H1 (cell line): ENCODE measurements around the gene ALDH7A1. TPM values are rescaled to one million over a fixed set of nuclear protein-coding genes. Genes with fewer than 3 reads are reported as not detected.
"Not testable (repeated sequence)": the region's sequence is repeated elsewhere in the genome, so short reads cannot be mapped to it uniquely, and the experiment has no call there.

Experiments
- CTCF ChIA-PET: fragments of 300-600 bp; sonication (Branson Sonifier 250); formaldehyde crosslinking; loops from one replicate; lab custom pipeline; 2021; ENCODE audit not compliant: partially characterized antibody; lab: Charles Lee
- POLR2A ChIA-PET: fragments of 300-600 bp; sonication (Branson Sonifier 250); formaldehyde crosslinking; loops from one replicate; lab custom pipeline; 2021; ENCODE audit warnings: inconsistent platforms; ENCODE audit not compliant: partially characterized antibody; lab: Charles Lee
- DNase-seq, 2 experiments: peaks; one replicate each; pipeline versions ENCODE4 v3.0.0 to v3.0.0-alpha.2; 2010 to 2022; ENCODE audit warnings: low spot score in 2 of 2, low read depth in 1 of 2, mixed read lengths in 1 of 2
- FAIRE-seq: peaks from 2 replicates; lab custom pipeline; 2011; peaks lifted over from hg19 to GRCh38; lab: Jason Lieb, UNC
- H2AFZ ChIP-seq: 2 replicates; pipeline ENCODE4 v1.8.1; 2012; ENCODE audit warnings: low read length, inconsistent platforms
- H2AK5ac ChIP-seq: 2 replicates; pipeline ENCODE4 v1.6.1; 2013; ENCODE audit warnings: low read depth, low read length
- H2BK120ac ChIP-seq: replicated peaks from 2 replicates; pipeline ENCODE3; 2013; ENCODE audit warnings: low read depth, low read length, inconsistent platforms
- H2BK12ac ChIP-seq: 2 replicates; pipeline ENCODE4 v1.6.1; 2013; ENCODE audit warnings: low read depth, low read length
- H2BK15ac ChIP-seq: 2 replicates; pipeline ENCODE4 v1.6.1; 2013; ENCODE audit warnings: low read length
- H2BK20ac ChIP-seq: 2 replicates; pipeline ENCODE4 v1.6.1; 2013; ENCODE audit warnings: low read length
- H2BK5ac ChIP-seq: 2 replicates; pipeline ENCODE4 v1.6.1; 2013; ENCODE audit warnings: low read depth, low read length
- H3K14ac ChIP-seq: 2 replicates; pipeline ENCODE4 v1.6.1; 2013; ENCODE audit warnings: inconsistent platforms; ENCODE audit not compliant: insufficient read length
- H3K18ac ChIP-seq: 2 replicates; pipeline ENCODE4 v1.6.1; 2013; ENCODE audit warnings: low read length; ENCODE audit errors: extremely low read depth
- H3K23ac ChIP-seq: 2 replicates; pipeline ENCODE4 v1.6.1; 2013; ENCODE audit warnings: inconsistent platforms; ENCODE audit not compliant: insufficient read length
- H3K23me2 ChIP-seq: 2 replicates; pipeline ENCODE4 v1.6.1; 2013; ENCODE audit warnings: low read depth, low read length
- H3K27ac ChIP-seq: 2 replicates; pipeline ENCODE4 v1.6.1; 2011; ENCODE audit warnings: low read depth, low read length, inconsistent platforms
- H3K27me3 ChIP-seq, 4 experiments: replicated peaks in 1 of 4; 1 replicate in 1 of 4; 2 replicates in 3 of 4; pipeline versions ENCODE4 v1.6.1 to v1.8.1; 2011 to 2013; ENCODE audit warnings: low read length in 3 of 4, mild to moderate bottlenecking in 3 of 4, inconsistent platforms in 2 of 4, mixed read lengths in 2 of 4, moderate library complexity in 1 of 4; ENCODE audit not compliant: control insufficient read depth in 3 of 4, insufficient read depth in 3 of 4; ENCODE audit errors: extremely low read depth in 1 of 4
- H3K36me3 ChIP-seq, 4 experiments: 2 replicates each; pipeline versions ENCODE4 v1.6.1 to v1.8.1; 2011 to 2013; ENCODE audit warnings: mild to moderate bottlenecking in 4 of 4, low read length in 3 of 4, moderate library complexity in 2 of 4, control low read depth in 1 of 4, inconsistent platforms in 1 of 4; ENCODE audit not compliant: insufficient read depth in 4 of 4, control insufficient read depth in 2 of 4
- H3K4ac ChIP-seq: replicated peaks from 2 replicates; pipeline ENCODE3; 2013; ENCODE audit warnings: low read length, low read depth, mixed read lengths, inconsistent platforms; ENCODE audit not compliant: insufficient read length
- H3K4me1 ChIP-seq, 4 experiments: replicated peaks in 1 of 4; 1 replicate in 1 of 4; 2 replicates in 3 of 4; pipeline versions ENCODE4 v1.6.1 to v1.8.1; 2011 to 2013; ENCODE audit warnings: low read length in 3 of 4, inconsistent platforms in 2 of 4, mixed read lengths in 1 of 4; ENCODE audit not compliant: insufficient read depth in 4 of 4, control insufficient read depth in 3 of 4
- H3K4me2 ChIP-seq, 2 experiments: 2 replicates each; pipeline versions ENCODE4 v1.6.1 to v1.8.1; 2011 to 2013; ENCODE audit warnings: low read depth in 2 of 2, low read length in 2 of 2, control low read depth in 1 of 2, inconsistent platforms in 1 of 2, mild to moderate bottlenecking in 1 of 2; ENCODE audit not compliant: insufficient read depth in 1 of 2
- H3K4me3 ChIP-seq, 4 experiments: fragments of 200-600, 300-600 bp in 1 of 4; sonication (generic), shearing (Covaris generic), sonication (Bioruptor Twin) in 1 of 4; 2 replicates each; pipeline versions ENCODE4 v1.5.1 to v1.8.1; 2011 to 2016; ENCODE audit warnings: low read length in 4 of 4, low read depth in 3 of 4, control low read depth in 2 of 4, inconsistent platforms in 2 of 4, mild to moderate bottlenecking in 2 of 4, mixed read lengths in 1 of 4, moderate library complexity in 1 of 4; ENCODE audit not compliant: insufficient read depth in 2 of 4; ENCODE audit errors: extremely low read depth in 1 of 4
- H3K56ac ChIP-seq: replicated peaks from 2 replicates; pipeline ENCODE3; 2013; ENCODE audit warnings: low read depth, mild to moderate bottlenecking, mixed read lengths, low read length, inconsistent platforms; ENCODE audit not compliant: insufficient read length
- H3K79me1 ChIP-seq: 2 replicates; pipeline ENCODE4 v1.6.1; 2013; ENCODE audit warnings: low read depth, low read length, control low read depth
- H3K79me2 ChIP-seq, 2 experiments: 2 replicates each; pipeline versions ENCODE4 v1.6.1 to v1.8.1; 2012 to 2013; ENCODE audit warnings: low read length in 2 of 2, mild to moderate bottlenecking in 2 of 2, inconsistent platforms in 1 of 2; ENCODE audit not compliant: insufficient read depth in 2 of 2, control insufficient read depth in 1 of 2
- H3K9ac ChIP-seq, 4 experiments: replicated peaks in 1 of 4; 1 replicate in 1 of 4; 2 replicates in 3 of 4; pipeline versions ENCODE4 v1.6.1 to v1.8.1; 2011 to 2013; ENCODE audit warnings: low read depth in 3 of 4, low read length in 3 of 4, control low read depth in 2 of 4, mild to moderate bottlenecking in 2 of 4, moderate library complexity in 2 of 4, inconsistent platforms in 1 of 4; ENCODE audit errors: extremely low read depth in 1 of 4
- H3K9me3 ChIP-seq, 2 experiments: 2 replicates each; pipeline versions ENCODE4 v1.6.1 to v1.8.1; 2012 to 2013; ENCODE audit warnings: mild to moderate bottlenecking in 2 of 2, moderate library complexity in 2 of 2, control low read depth in 1 of 2, inconsistent platforms in 1 of 2, low read depth in 1 of 2, low read length in 1 of 2, mixed read lengths in 1 of 2; ENCODE audit not compliant: insufficient read depth in 2 of 2
- H4K20me1 ChIP-seq, 2 experiments: replicated peaks in 1 of 2; 2 replicates each; pipeline versions ENCODE3 to v1.8.1; 2011 to 2013; ENCODE audit warnings: inconsistent platforms in 2 of 2, low read length in 2 of 2, mild to moderate bottlenecking in 1 of 2; ENCODE audit not compliant: insufficient read depth in 2 of 2, control insufficient read depth in 1 of 2
- H4K5ac ChIP-seq: 2 replicates; pipeline ENCODE4 v1.6.1; 2013; ENCODE audit warnings: low read length, low read depth, mixed read lengths, inconsistent platforms; ENCODE audit not compliant: insufficient read length
- H4K8ac ChIP-seq: 2 replicates; pipeline ENCODE4 v1.8.0; 2013; ENCODE audit warnings: mild to moderate bottlenecking, moderate library complexity, low read length, inconsistent platforms; ENCODE audit not compliant: insufficient read depth; ENCODE audit errors: extremely low read depth
- H4K91ac ChIP-seq: replicated peaks from 2 replicates; pipeline ENCODE3; 2013; ENCODE audit warnings: low read length, mixed read lengths, inconsistent platforms; ENCODE audit not compliant: insufficient read length
- CHD2 ChIP-seq: IDR thresholded peaks from 2 replicates; pipeline ENCODE4 v1.6.1; 2012; ENCODE audit warnings: low read length, improper control_type of control experiment
- FOSL1 ChIP-seq: IDR thresholded peaks from 2 replicates; pipeline ENCODE4 v1.6.1; 2011; ENCODE audit warnings: mild to moderate bottlenecking, low read depth, low read length, moderate library complexity; ENCODE audit not compliant: insufficient read depth
- MAFK ChIP-seq: IDR thresholded peaks from 2 replicates; pipeline ENCODE4 v1.6.1; 2012; ENCODE audit warnings: low read depth, mild to moderate bottlenecking, improper control_type of control experiment, low read length
- MAX ChIP-seq: IDR thresholded peaks from 2 replicates; pipeline ENCODE4 v1.6.1; 2012; ENCODE audit warnings: inconsistent platforms
- SP4 ChIP-seq: IDR thresholded peaks from 2 replicates; pipeline ENCODE4 v1.6.1; 2012; ENCODE audit warnings: low read length, inconsistent platforms
- TAF1 ChIP-seq: IDR thresholded peaks from 2 replicates; pipeline ENCODE4 v1.6.1; 2011; ENCODE audit warnings: mild to moderate bottlenecking, low read depth, low read length
- YY1 ChIP-seq: IDR thresholded peaks from 2 replicates; pipeline ENCODE4 v1.6.1; 2011; ENCODE audit warnings: low read depth, mild to moderate bottlenecking, low read length
- WGBS, 2 experiments: shearing (Covaris generic) in 1 of 2; methylation state at CpG; one replicate each; pipeline versions ENCODE4 v1.1.6 to v1.1.7; 2013 to 2015; ENCODE audit warnings: low lambda C conversion rate in 2 of 2, mixed read lengths in 2 of 2, inconsistent platforms in 1 of 2, low coverage in 1 of 2, missing lambda C conversion rate in 1 of 2; ENCODE audit not compliant: insufficient replicate concordance in 2 of 2, insufficient coverage in 1 of 2, insufficient read length in 1 of 2; ENCODE audit errors: extremely low coverage in 1 of 2, missing lambda C conversion rate in 1 of 2; 5-methylcytosine and 5-hydroxymethylcytosine counted together
- polyA plus RNA-seq, 7 experiments: library from polyadenylated mRNA; depleted of rRNA in 3 of 7; stranded (reverse) in 5 of 7; unstranded in 2 of 7; fragments of >200 nt in 5 of 7; fragments of 200-250 nt in 2 of 7; gene quantifications; 1 replicate in 5 of 7; 2 replicates in 1 of 7; 4 replicates in 1 of 7; pipeline versions ENCODE4 v1.2.1 to v1.2.3, GENCODE V29; 2011 to 2013; ENCODE audit warnings: missing spikeins in 2 of 7, mixed read lengths in 2 of 7
- total RNA-seq: library from RNA; stranded (reverse); fragmentation: NEBNext Ultra II Directional; extraction: Animal tissue kit (Norgen Biotek cat#: 25700); gene quantifications from 2 replicates; pipeline ENCODE4 v1.2.1, GENCODE V29; 2021

The ALDH7A1 gene
- total and polyA plus RNA-seq, 2 of the 8 experiments (the other 6 are each of a cell fraction or from before 2014, with no cell fraction given) = 99.6 to 225 TPM

GRCh38 chr5:126519637-126520592 is 75.1 kb downstream of the ALDH7A1 start (continued):
- TF ChIP-seq MAX = no peak
- TF ChIP-seq TAF1 = no peak
- TF ChIP-seq SP4 = no peak
- TF ChIP-seq MAFK = no peak
- TF ChIP-seq CHD2 = no peak
- TF ChIP-seq YY1 = no peak
- TF ChIP-seq FOSL1 = no peak

- H4K8ac ChIP-seq, FAIRE-seq, H4K5ac ChIP-seq, H3K23me2 ChIP-seq, H3K9me3 ChIP-seq, H3K4me3 ChIP-seq, H3K27me3 ChIP-seq, H3K23ac ChIP-seq, H2AK5ac ChIP-seq, H2BK120ac ChIP-seq, H3K14ac ChIP-seq, H3K36me3 ChIP-seq, H3K56ac ChIP-seq, H4K91ac ChIP-seq, DNase-seq, H3K4me2 ChIP-seq, H3K27ac ChIP-seq, H3K4ac ChIP-seq, H2AFZ ChIP-seq, H3K79me2 ChIP-seq, H2BK20ac ChIP-seq, H2BK12ac ChIP-seq, POLR2A ChIA-PET, H3K79me1 ChIP-seq, H4K20me1 ChIP-seq, H3K4me1 ChIP-seq, H2BK5ac ChIP-seq, H2BK15ac ChIP-seq, H3K18ac ChIP-seq, H3K9ac ChIP-seq: not testable (repeated sequence)
- CTCF ChIA-PET = interaction anchor here (0.7 to 11.4 kb wide), 3 partner anchors 19 to 164 kb away, joined by 3 to 87 read pairs (median 3); no protein-coding TSS in a partner anchor
- WGBS, 2 experiments = 96% methylated on average over 4 of the region's 4 CpGs; no CpG with 5 or more reads in 1 of the 2 experiments
Measured at GRCh38 chr5:126519223-126519622, 75.8 kb downstream of the ALDH7A1 start.
